GM12891 (cell line): ENCODE measurements around the gene OSBP2.

Experiments
- DNase-seq: peaks from one replicate; pipeline ENCODE4 v3.0.0; 2011; ENCODE audit warnings: low spot score; ENCODE audit not compliant: insufficient read length
- FAIRE-seq: peaks from 2 replicates; lab custom pipeline; 2011; peaks lifted over from hg19 to GRCh38; lab: Jason Lieb, UNC
- PAX5 ChIP-seq: IDR thresholded peaks from 2 replicates; pipeline ENCODE4 v1.6.1; 2011; ENCODE audit warnings: low read length, moderate library complexity, mild to moderate bottlenecking; ENCODE audit not compliant: insufficient read depth, severe bottlenecking
- POLR2A ChIP-seq: IDR thresholded peaks from 2 replicates; pipeline ENCODE4 v1.6.1; 2011; ENCODE audit warnings: low read depth, low read length, control low read depth
- POLR2AphosphoS5 ChIP-seq: IDR thresholded peaks from 2 replicates; pipeline ENCODE4 v1.6.1; 2011; ENCODE audit warnings: low read depth, low read length, control low read depth
- POU2F2 ChIP-seq: IDR thresholded peaks from 2 replicates; pipeline ENCODE4 v1.6.1; 2011; ENCODE audit warnings: low read depth, mild to moderate bottlenecking, control low read depth, low read length, moderate library complexity
- SPI1 ChIP-seq: IDR thresholded peaks from 2 replicates; pipeline ENCODE4 v1.6.1; 2011; ENCODE audit warnings: low read depth, low read length, control low read depth
- TAF1 ChIP-seq: IDR thresholded peaks from 2 replicates; pipeline ENCODE4 v1.6.1; 2011; ENCODE audit warnings: low read depth, low read length, control low read depth

Gene OSBP2

DNA sequence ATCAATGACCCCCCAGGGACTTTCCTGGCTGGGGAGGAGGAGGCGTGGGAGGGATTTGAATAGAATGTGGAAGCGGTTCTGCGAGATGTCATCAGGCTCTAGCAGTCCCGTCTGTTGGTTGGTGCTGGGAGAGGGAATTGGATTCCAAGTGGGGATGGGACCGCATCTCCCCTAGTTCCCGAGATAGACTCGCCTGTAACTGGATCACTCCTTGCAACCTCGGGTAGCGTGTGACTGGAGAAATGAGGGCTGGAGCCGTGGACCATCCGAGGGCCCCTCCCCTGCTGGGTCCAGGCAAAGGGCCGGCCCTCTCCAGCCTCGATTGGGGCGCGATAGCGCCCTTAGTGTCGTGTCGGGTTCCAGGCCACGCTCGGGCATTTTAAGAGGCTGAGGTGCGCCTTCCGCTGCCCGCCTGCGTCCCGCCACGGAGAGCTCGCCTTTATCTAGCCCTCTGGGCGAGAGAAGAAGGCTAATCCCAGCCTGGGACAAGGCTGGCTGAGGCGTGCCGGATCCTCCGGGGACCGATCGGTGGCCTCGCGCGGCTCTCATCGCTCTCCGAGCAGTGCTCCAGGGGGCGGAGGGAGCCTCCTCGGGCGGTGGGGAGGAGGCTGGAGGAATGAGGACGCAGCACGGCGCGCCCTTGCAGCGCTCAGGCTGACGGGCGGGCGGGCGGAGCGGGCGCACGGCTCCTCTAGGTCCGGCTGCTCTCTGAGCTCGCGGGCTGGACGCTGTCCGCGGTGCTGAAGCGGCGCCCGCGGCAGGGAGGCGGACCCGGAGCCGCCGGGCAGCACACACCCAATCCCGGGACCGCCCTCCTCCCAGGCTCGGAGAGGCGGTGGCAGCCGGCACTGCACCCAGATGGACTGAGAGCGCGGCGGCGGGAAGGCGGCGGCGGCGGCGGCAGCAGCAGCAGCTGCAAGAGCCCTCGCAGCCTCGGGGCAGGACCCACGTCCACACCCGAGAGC lies 107.8 kb downstream of the OSBP2 start:
- no peak for TF ChIP-seq TAF1
- TF ChIP-seq PAX5 = no peak
- no peak for TF ChIP-seq SPI1
- TF ChIP-seq POU2F2 = no peak
- no peak for TF ChIP-seq POLR2A
- no peak for TF ChIP-seq POLR2AphosphoS5
- DNase-seq (peak; percentile 77), FAIRE-seq (peak; percentile 76)

DNA sequence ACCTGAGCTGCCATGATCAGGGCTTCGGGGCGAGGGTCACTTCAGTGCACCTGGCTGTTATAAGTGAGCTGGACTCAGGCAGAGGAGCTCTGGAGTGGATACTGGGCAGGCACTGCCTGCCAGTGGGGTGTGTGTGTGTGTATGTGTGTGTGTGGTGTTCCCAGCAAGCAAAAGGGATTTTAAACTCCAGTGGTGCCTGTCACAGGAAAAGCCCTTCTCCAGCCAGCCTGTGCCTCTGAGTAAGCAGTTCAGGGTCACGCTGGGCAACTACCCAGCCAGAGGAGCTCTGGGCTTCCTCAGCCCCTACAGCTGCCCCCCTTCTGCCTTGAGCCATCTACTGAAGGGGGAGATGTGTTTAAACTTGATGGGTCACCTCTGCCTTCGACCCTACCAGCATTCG lies 109.0 kb downstream of the OSBP2 start:
- TF ChIP-seq TAF1 (no peak), POLR2AphosphoS5 (no peak)
- FAIRE-seq (no peak), DNase-seq (no peak)

DNA sequence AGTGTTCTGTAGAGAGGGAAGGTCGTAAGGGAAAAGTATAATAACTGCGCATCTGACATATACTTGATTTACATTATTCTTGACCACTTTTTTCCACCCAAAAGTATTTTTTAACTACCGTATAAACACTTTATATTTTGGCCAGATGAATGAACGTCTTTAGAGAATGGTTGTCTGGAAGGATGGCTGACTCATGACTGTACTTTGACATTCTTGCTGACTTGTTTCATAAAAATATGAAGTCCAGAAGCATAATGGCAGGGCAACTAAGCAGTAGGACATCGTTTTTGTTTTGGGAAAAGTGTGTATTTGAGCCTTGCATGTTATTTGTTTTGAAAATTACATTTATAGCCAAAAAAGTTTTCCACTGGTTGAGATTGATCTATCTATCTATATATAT lies 110.0 kb downstream of the OSBP2 start:
- DNase-seq (no peak), FAIRE-seq (no peak)
- TF ChIP-seq POU2F2 (no peak), POLR2AphosphoS5 (no peak), SPI1 (no peak), TAF1 (no peak), POLR2A (no peak), PAX5 (no peak)

DNA sequence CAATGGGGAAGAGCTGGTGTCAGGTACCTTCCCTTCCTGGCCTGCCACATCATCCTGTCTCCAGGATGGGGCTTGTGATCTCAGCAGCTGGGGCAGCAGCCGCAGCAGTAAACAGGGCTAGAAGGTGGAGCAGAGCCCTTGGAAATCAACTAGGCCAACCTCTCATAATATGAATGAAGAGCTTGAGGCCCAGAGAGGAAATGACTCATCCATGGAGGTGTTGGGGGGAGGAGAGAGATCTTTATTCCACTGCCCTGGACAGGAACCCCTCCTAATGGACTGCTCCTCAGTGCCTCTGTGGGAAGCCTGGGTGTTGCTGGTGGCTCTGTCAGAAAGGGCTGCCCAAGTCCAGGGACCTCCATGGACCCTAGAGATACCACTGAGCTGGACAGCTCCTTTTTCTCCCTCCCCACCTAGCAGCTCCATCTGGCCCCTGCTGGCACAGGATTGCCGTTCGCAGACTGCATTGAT lies 111.8 kb downstream of the OSBP2 start:
- DNase-seq (no peak), FAIRE-seq (no peak)
- no peak for TF ChIP-seq POLR2A
- no peak for TF ChIP-seq POU2F2

DNA sequence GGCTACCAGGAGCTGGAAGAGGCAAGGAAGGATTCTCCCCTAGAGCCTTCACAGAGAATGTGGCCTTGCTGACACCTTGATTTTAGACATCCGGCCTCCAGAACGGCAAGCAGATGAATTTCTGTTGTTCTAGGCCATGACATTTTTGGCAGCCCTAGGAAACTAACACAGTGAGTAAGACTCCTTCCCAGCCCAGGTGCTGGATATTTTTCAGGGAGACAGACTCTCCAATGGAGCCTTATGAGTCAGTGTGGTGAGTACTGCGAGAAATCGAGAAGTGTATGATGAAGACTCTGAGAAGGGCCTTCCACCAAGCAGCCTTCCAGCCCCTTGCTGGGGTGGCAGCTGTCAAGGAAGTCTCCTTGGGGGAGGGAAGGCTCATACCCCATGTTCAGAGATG lies 114.4 kb downstream of the OSBP2 start:
- no peak for TF ChIP-seq POLR2AphosphoS5
- TF ChIP-seq TAF1 = no peak
- no peak for TF ChIP-seq POLR2A
- no peak for TF ChIP-seq SPI1
- no peak for TF ChIP-seq POU2F2
- no peak for TF ChIP-seq PAX5
- FAIRE-seq = no peak

DNA sequence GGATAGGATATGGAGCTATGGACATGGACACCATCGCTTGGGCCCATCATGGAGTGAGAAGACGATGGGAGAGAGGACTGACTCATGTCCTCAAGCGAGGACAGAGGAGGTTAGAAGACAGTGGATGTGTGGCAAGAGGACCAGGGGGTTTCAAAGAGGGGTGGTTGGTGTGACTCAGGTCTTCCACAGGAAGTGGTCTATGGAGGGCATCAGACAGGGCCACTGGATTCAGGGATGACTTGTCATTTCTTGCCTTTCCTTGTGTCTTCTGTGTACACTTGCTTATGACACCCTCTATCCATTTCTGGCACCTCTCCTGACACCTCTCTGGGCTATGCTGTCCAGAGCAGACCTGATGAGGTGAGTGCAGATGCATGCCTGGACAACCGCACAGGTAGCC lies 115.4 kb downstream of the OSBP2 start:
- DNase-seq (no peak), FAIRE-seq (no peak)
- TF ChIP-seq SPI1 (no peak), POU2F2 (no peak), PAX5 (no peak)

More for the DNA sequence above, 114.4 kb downstream of the OSBP2 start:
- no peak for DNase-seq

DNA sequence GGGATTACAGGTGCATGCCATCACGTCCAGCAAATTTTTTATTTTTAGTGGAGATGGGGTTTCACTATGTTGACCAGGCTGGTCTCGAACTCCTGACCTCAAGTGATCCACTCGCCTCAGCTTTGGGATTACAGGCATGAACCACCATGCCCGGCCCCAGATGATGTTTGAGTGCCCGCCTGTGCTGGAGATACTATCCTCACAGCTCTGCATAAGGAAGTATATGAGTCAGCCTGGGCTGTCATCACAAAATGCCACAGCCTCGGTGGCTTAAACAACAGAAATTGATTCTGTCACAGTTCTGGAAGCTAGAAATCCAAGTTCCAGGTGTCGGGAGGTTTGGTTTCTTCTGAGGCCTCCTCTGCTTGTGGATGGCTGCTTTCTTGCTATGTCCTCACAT lies 119.3 kb downstream of the OSBP2 start:
- no peak for DNase-seq
- no peak for TF ChIP-seq POLR2AphosphoS5
- TF ChIP-seq PAX5 = no peak
- no peak for TF ChIP-seq SPI1
- TF ChIP-seq TAF1 = no peak
- no peak for TF ChIP-seq POLR2A
- TF ChIP-seq POU2F2 = no peak
- FAIRE-seq = no peak

DNA sequence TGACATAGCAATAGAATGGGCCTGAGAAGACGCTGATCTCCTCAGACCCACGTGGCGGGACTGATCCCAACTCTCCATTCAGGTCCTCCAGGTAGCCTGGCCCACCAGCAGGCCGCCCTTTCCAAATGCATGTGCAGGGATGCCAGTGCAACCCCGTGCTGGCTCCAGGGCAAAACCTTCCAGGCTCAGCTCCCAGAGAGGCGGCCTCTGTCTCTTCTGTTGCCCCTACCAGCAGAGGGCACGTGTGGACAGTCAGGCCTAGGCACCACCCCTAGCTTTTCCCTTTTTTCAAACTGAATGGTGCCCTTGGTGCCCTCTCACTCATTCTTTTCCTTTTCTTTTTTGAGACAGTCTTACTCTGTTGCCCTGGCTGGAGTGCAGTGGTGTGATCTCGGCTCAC lies 121.7 kb downstream of the OSBP2 start:
- TF ChIP-seq PAX5 (no peak), SPI1 (no peak), POU2F2 (no peak), POLR2A (no peak), POLR2AphosphoS5 (no peak), TAF1 (no peak)
- DNase-seq (no peak), FAIRE-seq (no peak)

DNA sequence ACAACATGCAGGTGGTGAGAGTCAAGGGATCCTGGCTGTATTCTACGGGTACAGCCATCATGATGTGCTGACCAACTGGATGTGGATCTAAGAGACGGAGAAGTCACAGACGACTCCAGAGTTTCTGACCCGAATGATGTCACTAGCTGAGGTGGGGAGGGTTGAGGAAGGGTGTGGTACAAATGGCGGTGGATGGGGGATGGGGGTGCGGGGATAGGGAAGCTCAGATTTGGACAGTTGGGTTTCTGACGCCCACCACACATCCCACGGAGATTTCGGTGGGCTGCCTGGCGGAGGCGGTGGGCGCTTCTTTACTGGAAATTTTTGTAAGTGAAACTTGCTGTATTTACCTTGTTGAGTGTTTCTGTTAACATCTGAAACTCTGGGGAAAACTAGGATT lies 126.7 kb downstream of the OSBP2 start:
- TF ChIP-seq SPI1 (no peak), PAX5 (no peak), POU2F2 (no peak), TAF1 (no peak), POLR2A (no peak), POLR2AphosphoS5 (no peak)
- FAIRE-seq (no peak), DNase-seq (no peak)

DNA sequence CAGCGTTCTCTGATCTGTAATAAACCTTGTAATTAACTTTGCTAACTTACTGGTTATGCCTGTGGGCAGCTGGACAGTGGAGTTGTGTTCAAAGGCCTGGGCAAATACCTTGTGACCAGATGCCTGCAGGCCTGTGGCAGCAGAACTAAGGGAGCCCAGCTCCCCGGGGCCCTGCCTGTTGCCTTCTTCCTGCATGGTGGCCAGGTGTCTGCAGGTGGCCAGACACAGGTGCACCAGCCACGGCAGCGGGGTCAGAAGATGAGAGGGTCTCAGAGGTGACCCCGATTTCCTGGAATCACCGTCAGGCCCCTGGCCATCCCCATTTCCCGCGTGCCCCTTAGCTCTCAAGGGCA lies 127.2 kb downstream of the OSBP2 start:
- TF ChIP-seq POLR2A (no peak), POU2F2 (no peak), SPI1 (no peak), PAX5 (no peak), TAF1 (no peak), POLR2AphosphoS5 (no peak)
- FAIRE-seq = no peak
- no peak for DNase-seq
